ENCODE measurements around the gene ZNF536. TPM values are rescaled to one million over a fixed set of nuclear protein-coding genes. Genes with fewer than 3 reads are reported as not detected.
"Not testable (repeated sequence)": the region's sequence is repeated elsewhere in the genome, so short reads cannot be mapped to it uniquely, and the experiment has no call there.

ZNF536 gene
- total and polyA plus RNA-seq, 9 of the 15 experiments (the other 6 are each of a cell fraction or from before 2014, with no cell fraction given) = not detected

DNA sequence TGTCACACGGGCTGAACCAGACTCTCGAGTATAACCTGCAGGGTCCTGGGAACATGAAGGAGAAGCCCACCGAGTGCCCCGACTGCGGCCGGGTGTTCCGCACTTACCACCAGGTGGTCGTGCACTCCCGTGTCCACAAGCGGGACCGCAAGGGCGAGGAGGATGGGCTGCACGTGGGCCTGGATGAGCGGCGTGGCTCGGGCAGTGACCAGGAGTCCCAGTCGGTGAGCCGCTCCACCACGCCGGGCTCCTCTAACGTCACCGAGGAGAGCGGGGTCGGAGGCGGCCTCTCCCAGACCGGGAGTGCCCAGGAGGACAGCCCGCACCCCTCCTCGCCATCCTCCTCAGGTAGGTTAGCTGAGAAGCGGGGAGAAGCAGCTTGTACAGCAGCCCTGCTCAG, 73.2 kb downstream of the ZNF536 start (continued):
- TF ChIP-seq, protein P1, sequence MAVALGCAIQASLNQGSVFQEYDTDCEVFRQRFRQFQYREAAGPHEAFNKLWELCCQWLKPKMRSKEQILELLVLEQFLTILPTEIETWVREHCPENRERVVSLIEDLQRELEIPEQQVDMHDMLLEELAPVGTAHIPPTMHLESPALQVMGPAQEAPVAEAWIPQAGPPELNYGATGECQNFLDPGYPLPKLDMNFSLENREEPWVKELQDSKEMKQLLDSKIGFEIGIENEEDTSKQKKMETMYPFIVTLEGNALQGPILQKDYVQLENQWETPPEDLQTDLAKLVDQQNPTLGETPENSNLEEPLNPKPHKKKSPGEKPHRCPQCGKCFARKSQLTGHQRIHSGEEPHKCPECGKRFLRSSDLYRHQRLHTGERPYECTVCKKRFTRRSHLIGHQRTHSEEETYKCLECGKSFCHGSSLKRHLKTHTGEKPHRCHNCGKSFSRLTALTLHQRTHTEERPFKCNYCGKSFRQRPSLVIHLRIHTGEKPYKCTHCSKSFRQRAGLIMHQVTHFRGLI (CRISPR knock-in tag; IDR thresholded peaks at IDR 0.05) = no peak
- no peak for TF ChIP-seq ZNF717 (CRISPR knock-in tag; IDR thresholded peaks at IDR 0.05)
- TF ChIP-seq ZNF551 (CRISPR knock-in tag; IDR thresholded peaks at IDR 0.05) = no peak
- no peak for TF ChIP-seq ZNF324 (CRISPR knock-in tag; IDR thresholded peaks at IDR 0.05)
- TF ChIP-seq HNRNPUL1 (IDR thresholded peaks at IDR 0.05; ENCODE audit: low read length) = no peak
- TF ChIP-seq, protein P2, sequence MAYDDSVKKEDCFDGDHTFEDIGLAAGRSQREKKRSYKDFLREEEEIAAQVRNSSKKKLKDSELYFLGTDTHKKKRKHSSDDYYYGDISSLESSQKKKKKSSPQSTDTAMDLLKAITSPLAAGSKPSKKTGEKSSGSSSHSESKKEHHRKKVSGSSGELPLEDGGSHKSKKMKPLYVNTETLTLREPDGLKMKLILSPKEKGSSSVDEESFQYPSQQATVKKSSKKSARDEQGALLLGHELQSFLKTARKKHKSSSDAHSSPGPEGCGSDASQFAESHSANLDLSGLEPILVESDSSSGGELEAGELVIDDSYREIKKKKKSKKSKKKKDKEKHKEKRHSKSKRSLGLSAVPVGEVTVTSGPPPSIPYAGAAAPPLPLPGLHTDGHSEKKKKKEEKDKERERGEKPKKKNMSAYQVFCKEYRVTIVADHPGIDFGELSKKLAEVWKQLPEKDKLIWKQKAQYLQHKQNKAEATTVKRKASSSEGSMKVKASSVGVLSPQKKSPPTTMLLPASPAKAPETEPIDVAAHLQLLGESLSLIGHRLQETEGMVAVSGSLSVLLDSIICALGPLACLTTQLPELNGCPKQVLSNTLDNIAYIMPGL (CRISPR knock-in tag; IDR thresholded peaks at IDR 0.05) = no peak
- TF ChIP-seq NCOA2 (IDR thresholded peaks at IDR 0.05; ENCODE audit: partially characterized antibody in 2 of 2) = no peak

DNA sequence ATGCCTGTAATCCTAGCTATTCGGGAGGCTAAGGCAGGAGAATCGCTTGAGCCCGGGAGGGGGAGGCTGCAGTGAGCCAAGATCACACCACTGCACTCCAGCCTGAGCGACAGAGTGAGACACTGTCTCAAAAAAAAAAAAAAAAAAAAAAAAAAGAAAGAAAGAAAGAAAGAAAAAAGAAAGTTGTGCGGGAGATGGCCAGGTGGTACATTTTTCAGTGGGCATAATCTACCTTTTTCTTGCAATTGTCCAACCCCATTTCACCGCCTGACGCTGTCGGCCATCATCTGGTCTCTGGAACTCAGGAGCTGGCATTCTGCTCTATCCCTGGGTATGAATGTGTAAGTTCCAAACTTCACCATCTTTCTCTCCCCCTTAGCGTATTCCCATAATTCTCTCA, 73.9 kb downstream of the ZNF536 start:
- POLR2A ChIA-PET; CTCF ChIA-PET (ENCODE audit: low intra/inter-chr PET ratio); H2AFZ ChIP-seq (ENCODE audit: low read depth, low read length); FAIRE-seq; BruUV-seq (replicated peaks); ATAC-seq; H3K9me3 ChIP-seq (replicated peaks; ENCODE audit: control insufficient read depth, insufficient read depth, low read depth, low read length); DNase-seq (ENCODE audit: extremely low read depth in 1 of 4, low spot score in 3 of 4); H3K4me1 ChIP-seq (replicated peaks in 1 of 2; ENCODE audit: control insufficient read depth in 2 of 2, insufficient read depth in 2 of 2, low read length in 2 of 2); H3K9me1 ChIP-seq (ENCODE audit: control insufficient read depth, insufficient read depth, low read length); H3K9ac ChIP-seq (ENCODE audit: insufficient read depth in 1 of 2, low read depth in 2 of 2, low read length in 2 of 2); H3K4me3 ChIP-seq; H3K79me2 ChIP-seq (ENCODE audit: control insufficient read depth, insufficient read depth, low read length); H4K20me1 ChIP-seq (replicated peaks; ENCODE audit: control insufficient read depth, insufficient read depth, low read length); H3K27ac ChIP-seq (ENCODE audit: extremely low read depth, low read depth, low read length); H3K4me2 ChIP-seq (ENCODE audit: insufficient read depth, low read length); in situ Hi-C loops (cut with MboI); H3K36me3 ChIP-seq (ENCODE audit: control insufficient read depth, insufficient read depth, low read length); intact Hi-C loops (cut with micrococcal nuclease): not testable (repeated sequence)
- WGBS (ENCODE audit: insufficient coverage, low coverage, missing lambda C conversion rate) = 8% methylated on average over 8 of the region's 9 CpGs
- peaks cover 26 to 50% of the 10 kb centered on the region in 2 experiments; a peak in 4 of 5 replicates for H3K27me3 ChIP-seq (ENCODE audit: control insufficient read depth in 2 of 2, insufficient read depth in 2 of 2, low read length in 2 of 2)
